Large intestine (tissue), 1 donor: Measurements from ENCODE around the gene SULT6B1. TPM values are rescaled to one million over a fixed set of nuclear protein-coding genes. Genes with fewer than 3 reads are reported as not detected.

ENCODE experiments used
- polyA plus RNA-seq: library from polyadenylated mRNA; unstranded; fragments of 120-200 nt; gene quantifications from one replicate; pipeline ENCODE4 v1.2.1, GENCODE V29; 2013

Gene SULT6B1
- polyA plus RNA-seq, 1 donor = not detected

Other genes with a start within 250 kb of the SULT6B1 start
- gene STRN, start 222.1 kb downstream of the SULT6B1 start, polyA plus RNA-seq = 15.6 TPM
- gene HEATR5B, start 104.3 kb downstream of the SULT6B1 start, polyA plus RNA-seq = 19.0 TPM
- 7.1 TPM for gene GPATCH11, start 104.2 kb downstream of the SULT6B1 start, polyA plus RNA-seq
- gene EIF2AK2, start 31.7 kb downstream of the SULT6B1 start, polyA plus RNA-seq = 28.6 TPM
- 49.9 TPM for gene CEBPZOS, start 7.8 kb upstream of the SULT6B1 start, polyA plus RNA-seq
- gene CEBPZ, start 42.9 kb upstream of the SULT6B1 start, polyA plus RNA-seq = 49.3 TPM
- gene NDUFAF7, start 43.0 kb upstream of the SULT6B1 start, polyA plus RNA-seq = 16.9 TPM
- gene PRKD3, start 136.2 kb upstream of the SULT6B1 start, polyA plus RNA-seq = 17.2 TPM
- 9.1 TPM for gene QPCT, start 156.0 kb upstream of the SULT6B1 start, polyA plus RNA-seq